Stimulated activated CD4-positive, alpha-beta T cell treated with anti-CD3 and anti-CD28 coated beads, Interleukin-2, amount 100 ng/mL, for 48 hours (primary cell): ENCODE data around the gene TMEM225B.
"Not testable (repeated sequence)": the region's sequence is repeated elsewhere in the genome, so short reads cannot be mapped to it uniquely, and the experiment has no call there.

Source experiments
- DNase-seq, 2 donors: peaks; one replicate each; pipeline ENCODE4 v3.0.0-alpha.2; 2020

The TMEM225B gene

GRCh38 chr7:99579956-99580777, 17.9 kb upstream of the TMEM225B start:
- peak; percentile 24 to 44 for DNase-seq

- DNase-seq: not testable (repeated sequence)
These were observed 17.2 kb upstream of the TMEM225B start for GRCh38 chr7:99580778-99581332.

GRCh38 chr7:99588868-99589267, 9.2 kb upstream of the TMEM225B start:
- no peak for DNase-seq

DNA sequence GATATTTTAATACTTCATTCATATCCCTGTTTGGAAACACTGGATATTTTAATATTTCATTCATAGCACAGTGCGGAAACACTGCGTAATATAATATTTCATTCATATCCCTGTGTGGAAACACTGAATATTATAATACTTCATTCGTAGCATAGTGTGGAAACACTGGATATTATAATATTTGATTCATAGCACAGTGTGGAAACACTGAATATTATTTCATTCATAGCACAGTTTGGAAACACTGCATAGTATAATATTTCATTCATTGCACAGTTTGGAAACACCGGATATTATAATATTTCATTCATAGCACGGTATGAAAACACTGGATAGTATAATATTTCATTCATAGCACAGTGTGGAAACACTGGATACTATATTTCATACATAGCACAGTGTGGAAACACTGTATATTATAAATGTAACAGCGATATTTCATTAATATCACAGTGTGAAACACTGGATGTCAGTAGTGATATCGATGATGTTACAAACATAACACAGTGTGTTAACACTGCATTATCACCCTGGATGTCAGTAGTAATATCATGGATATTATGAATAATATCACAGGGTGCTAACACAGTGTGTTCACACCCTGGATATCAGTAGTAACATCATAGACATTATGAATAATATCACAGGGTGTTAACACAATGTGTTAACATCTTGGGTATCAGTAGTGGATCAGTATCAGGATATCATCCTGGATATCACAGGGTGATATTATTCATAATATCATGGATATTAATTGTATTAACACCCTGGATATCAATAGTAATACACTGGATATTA, 2.9 kb upstream of the TMEM225B start:
- DNase-seq: no peak

GRCh38 chr7:99596408-99596955, 1.6 kb upstream of the TMEM225B start:
- no peak for DNase-seq

DNA sequence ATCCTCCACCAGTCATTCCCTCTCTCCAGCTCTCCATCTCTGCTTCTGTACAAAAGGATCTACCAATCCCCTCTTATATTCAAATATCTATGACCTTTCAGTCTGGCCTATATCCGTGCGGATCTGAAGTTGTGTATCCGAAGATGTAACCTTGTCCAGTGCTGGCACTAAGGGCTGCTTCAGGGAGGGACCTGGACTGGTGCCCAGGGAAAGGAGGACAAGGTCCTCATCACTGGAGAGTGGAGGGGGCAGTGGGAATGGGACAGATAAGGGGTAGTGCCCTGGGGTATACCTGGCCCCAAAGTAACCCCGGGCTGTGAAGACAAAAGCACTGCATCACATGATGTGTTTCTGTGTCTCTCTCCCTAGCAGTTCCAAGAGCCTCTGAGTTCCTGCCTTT, 1.8 kb downstream of the TMEM225B start:
- no peak for DNase-seq

- no peak for DNase-seq
These were observed 3.7 kb downstream of the TMEM225B start for GRCh38 chr7:99601656-99602310.

DNA sequence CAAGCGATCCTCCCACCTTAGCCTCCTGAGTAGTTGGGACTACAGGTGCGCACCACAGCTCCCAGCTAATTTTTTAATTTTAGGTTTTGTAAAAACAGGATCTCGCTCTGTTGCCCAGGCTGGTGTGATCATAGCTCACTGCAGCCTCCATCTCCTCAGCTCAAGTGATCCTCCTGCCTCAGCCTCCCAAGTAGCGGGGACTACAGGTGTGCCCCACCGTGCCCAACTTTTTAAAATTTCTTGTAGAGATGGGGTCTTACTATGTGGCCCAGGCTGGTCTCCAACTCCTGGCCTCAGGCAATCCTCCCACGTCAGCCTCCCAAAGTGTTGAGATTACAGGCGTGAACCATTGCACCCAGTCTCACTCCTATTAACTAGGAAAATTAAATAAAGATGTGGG, 7.5 kb downstream of the TMEM225B start:
- no peak for DNase-seq

- DNase-seq: no peak
These were observed 8.5 kb downstream of the TMEM225B start for GRCh38 chr7:99606531-99606930.

DNA sequence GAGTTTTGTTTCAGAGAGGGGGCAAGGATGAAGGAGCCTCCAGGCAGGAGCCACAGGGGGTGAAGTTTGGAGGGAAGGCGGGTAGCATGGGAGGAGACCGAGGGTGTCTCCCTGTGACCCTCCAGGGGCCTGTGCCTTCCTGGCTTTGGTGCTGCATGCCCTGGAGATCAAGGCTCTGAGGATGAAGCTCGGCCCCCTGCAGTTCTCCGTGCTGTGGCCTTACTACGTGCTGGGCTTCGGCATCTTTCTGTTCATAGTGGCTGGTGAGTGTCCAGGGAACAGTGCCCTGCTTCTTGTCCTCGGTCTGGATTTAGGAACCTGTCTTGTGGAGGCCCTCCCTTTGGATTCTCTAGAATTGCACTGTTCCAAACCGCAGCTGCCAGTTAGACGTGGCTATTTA, 9.5 kb downstream of the TMEM225B start:
- no peak for DNase-seq

DNA sequence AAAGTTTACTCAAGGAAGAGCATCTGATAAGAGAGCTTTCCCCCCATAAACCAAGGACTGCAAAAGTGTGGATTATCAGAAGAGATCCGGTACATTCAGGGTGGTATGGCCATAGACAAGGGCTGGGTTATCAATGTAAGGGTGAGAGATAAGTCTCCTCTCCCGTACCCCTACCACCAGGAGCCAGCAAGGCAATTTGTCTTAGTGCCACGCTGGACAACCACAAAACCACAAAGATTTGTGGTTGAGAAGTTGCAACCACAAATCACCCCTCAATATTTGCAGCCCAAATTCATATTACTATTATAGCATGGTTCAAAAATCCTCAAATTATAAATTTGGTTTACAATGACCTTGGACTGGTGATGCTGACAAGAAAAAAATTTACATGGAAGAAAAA, 16.4 kb downstream of the TMEM225B start:
- DNase-seq: no peak

- DNase-seq: no peak
These were observed 17.9 kb downstream of the TMEM225B start for GRCh38 chr7:99615989-99616358.

GRCh38 chr7:99616359-99617191, 18.5 kb downstream of the TMEM225B start, which contains the start of gene ZSCAN25:
Gene ZSCAN25, plus strand, starts transcription at chr7:99616946. Its CDS starts 2,661 bp downstream, at chr7:99619607.
- DNase-seq: peak; percentile 79 to 80

DNA sequence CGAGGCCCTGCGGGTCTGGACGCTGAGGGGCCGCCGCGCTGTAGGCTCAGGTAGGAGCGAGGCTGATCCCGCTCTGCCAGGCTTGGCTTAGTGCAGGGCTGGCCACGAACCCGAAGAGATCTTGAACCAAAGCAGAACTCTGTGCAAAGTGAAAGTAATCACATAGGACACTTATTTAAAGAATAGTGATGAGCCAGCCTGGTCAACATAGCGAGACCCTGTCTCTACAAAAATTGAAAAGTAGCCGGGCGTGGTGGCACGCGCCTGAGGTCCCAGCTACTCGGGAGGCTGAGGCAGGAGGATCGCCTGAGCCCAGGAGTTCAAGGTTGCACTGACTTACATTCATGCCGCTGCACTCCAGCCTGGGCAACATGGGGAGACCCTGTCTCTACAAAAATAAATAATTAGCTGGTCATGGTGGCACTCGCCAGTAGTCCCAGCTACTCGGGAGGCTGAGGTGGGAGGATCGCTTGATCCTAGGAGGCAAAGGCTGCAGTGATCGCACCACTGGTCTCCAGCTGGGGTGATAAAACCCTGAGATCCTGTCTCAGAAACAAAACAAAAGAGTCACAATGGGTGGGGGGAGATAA, 19.2 kb downstream of the TMEM225B start:
- no peak for DNase-seq

GRCh38 chr7:99618726-99619125, 20.7 kb downstream of the TMEM225B start:
- no peak for DNase-seq

- no peak for DNase-seq
These were observed 21.6 kb downstream of the TMEM225B start for GRCh38 chr7:99619571-99620130.

- DNase-seq: no peak
These were observed 23.2 kb downstream of the TMEM225B start for GRCh38 chr7:99621271-99621670.

GRCh38 chr7:99622596-99622995, 24.5 kb downstream of the TMEM225B start:
- no peak for DNase-seq

GRCh38 chr7:99623091-99623693, 25.1 kb downstream of the TMEM225B start:
- no peak for DNase-seq

GRCh38 chr7:99623702-99624447, 25.8 kb downstream of the TMEM225B start:
- no peak for DNase-seq
